ENCODE measurements around the gene C16orf74. TPM values are rescaled to one million over a fixed set of nuclear protein-coding genes. Genes with fewer than 3 reads are reported as not detected.

C16orf74 gene
- total RNA-seq, 1 donor from 2014 or later: 2.3 TPM

DNA sequence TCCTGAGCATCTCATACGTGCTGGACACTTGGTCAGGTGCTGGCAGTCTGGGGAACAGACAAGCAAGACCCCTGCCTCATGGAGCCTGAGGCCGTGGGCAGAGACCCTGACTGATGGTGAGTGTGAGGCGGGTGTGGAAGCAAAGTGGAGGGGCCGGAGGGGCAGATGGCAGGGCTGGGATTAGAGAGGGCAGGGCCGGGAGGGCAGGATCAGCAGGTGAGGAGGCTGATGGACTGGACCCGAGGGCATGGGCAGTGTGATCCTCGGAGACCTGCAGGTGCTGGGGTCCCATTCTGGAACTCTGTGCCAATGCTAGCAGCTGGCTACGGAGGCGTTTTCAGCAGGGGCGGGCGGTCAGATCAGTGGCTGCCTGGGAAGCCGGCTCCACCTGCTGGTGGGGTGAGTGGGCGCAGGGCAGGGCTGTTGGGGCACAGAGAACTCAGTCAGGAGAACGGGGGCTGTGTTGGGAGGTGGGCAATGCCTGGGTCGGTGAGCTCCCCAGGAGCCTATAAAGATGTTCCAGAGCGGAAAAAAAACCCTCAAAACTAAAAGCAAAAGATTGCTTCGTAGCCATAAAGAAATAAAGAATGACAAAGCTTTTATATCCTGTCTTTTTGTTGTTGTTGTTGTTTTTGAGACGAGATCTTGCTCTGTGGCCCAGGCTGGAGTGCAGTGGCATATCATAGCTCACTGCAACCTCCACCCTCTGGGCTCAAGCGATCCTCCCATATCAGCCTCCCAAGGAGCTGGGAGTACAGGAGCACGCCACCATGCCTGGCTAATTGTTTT, 8.9 kb upstream of the C16orf74 start:
- Histone ChIP-seq H3K27ac (replicated peaks) (no peak overlapping the region), H3K27me3 (ENCODE audit: low read depth) (peaks cover 48% of the 10 kb centered on the region), H3K4me1 (no peaks in the 10 kb centered on the region), H3K36me3 (no peaks in the 10 kb centered on the region), H3K9me3 (replicated peaks) (no peaks in the 10 kb centered on the region), H3K4me3 (no peak overlapping the region)
- TF ChIP-seq, protein P1, sequence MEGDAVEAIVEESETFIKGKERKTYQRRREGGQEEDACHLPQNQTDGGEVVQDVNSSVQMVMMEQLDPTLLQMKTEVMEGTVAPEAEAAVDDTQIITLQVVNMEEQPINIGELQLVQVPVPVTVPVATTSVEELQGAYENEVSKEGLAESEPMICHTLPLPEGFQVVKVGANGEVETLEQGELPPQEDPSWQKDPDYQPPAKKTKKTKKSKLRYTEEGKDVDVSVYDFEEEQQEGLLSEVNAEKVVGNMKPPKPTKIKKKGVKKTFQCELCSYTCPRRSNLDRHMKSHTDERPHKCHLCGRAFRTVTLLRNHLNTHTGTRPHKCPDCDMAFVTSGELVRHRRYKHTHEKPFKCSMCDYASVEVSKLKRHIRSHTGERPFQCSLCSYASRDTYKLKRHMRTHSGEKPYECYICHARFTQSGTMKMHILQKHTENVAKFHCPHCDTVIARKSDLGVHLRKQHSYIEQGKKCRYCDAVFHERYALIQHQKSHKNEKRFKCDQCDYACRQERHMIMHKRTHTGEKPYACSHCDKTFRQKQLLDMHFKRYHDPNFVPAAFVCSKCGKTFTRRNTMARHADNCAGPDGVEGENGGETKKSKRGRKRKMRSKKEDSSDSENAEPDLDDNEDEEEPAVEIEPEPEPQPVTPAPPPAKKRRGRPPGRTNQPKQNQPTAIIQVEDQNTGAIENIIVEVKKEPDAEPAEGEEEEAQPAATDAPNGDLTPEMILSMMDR (IDR thresholded peaks at IDR 0.05; ENCODE audit: borderline replicate concordance): peak; percentile 44
- intact Hi-C loops (cut with micrococcal nuclease): no loop called here
- DNase-seq: no peak

DNA sequence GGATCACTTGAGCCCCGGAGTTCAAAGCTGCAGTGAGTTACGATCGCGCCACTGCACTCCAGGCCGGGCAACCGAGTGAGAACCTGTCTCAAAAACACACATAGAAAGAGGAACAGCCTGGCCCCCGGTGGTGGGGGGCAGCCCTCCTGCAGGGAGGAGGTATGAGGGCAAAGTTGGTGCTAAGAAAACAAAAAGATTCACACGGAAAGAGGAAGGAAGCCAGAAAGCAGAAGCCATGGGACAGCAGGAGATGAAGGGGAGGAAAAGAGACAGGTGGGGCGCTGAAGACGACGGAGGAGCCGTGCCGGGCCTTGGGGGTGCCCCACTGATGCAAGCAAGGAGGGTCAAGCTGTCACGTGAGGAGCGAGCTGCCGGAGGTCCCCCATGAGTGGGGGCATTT, 8.2 kb upstream of the C16orf74 start:
- no peak overlapping the region for H3K27ac ChIP-seq (replicated peaks)
- DNase-seq: no peak
- peaks cover 4% of the 10 kb centered on the region for H3K4me1 ChIP-seq
- peaks cover 44% of the 10 kb centered on the region for H3K27me3 ChIP-seq (ENCODE audit: low read depth)
- H3K36me3 ChIP-seq: no peaks in the 10 kb centered on the region
- H3K9me3 ChIP-seq (replicated peaks): no peaks in the 10 kb centered on the region
- no peak overlapping the region for H3K4me3 ChIP-seq
- TF ChIP-seq, protein P1 (IDR thresholded peaks at IDR 0.05; ENCODE audit: borderline replicate concordance): no peak
- intact Hi-C loops (cut with micrococcal nuclease): no loop called here

DNA sequence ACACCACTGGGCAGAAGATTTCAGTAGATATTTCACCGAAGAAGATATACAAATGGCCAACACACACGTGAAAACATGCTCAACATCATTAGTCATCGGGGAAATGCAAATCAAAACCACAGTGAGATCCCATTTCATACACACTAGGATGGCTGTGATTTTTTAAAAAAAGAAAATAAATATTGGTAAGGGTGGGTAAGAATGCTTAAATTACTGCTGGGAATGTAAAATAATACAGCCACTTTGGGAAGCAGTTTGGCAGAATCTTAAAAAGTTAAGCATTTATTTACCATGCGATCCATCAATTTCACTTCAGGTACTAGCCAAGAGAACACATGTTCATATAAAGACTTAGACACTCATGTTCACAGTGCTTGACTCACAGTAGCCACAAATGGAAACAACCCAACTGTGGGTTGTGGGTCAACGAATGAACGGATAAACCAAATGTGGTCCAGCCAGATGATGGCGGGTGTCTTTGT, 6.5 kb upstream of the C16orf74 start:
- intact Hi-C loops (cut with micrococcal nuclease): no loop called here
- no peak for DNase-seq
- TF ChIP-seq, protein P1 (IDR thresholded peaks at IDR 0.05; ENCODE audit: borderline replicate concordance): no peak

DNA sequence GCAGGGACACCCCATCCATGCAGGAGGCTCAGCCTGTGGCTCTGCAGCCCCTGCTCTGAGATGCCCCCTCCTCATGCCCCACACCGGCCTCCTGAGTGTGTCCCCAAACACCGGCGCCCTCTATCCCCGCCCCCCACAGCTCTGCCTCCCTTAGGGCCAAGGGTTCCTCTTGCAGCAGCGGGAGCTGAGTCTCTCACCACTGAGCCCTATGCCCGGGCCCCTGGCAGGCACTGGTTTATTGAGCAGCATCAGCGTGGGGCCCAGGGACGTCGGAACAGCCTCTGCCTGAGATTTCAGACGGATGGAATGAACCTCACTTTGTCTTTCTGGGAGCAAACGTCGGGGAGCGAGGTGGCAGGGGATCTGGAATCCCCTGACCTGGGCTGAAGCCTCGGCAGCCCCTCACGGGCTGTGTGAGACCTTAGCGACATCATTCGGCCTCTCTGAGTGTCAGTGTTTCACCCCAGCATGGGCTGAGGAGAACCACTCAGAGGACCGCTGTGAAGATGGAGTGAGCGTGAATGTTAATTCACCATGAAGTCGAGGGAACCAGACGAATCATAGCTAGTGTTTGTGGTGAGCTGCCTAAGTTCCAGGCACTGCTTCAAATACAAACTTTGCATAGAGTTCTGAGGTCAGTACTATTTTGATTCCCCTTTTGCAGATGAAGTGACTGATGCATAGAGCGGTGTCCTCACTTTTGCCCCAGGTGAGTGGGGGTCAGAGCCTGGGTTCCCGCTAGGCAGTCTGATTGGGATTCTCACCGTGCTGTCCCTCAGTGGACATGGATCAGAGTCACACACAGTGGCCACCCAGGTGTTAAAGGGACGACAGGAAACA, 5.3 kb upstream of the C16orf74 start:
- no peaks in the 10 kb centered on the region for H3K36me3 ChIP-seq
- TF ChIP-seq, protein P1 (IDR thresholded peaks at IDR 0.05; ENCODE audit: borderline replicate concordance): no peak
- H3K27ac ChIP-seq (replicated peaks): no peak overlapping the region
- H3K9me3 ChIP-seq (replicated peaks): no peaks in the 10 kb centered on the region
- intact Hi-C loops (cut with micrococcal nuclease): no loop called here
- H3K4me1 ChIP-seq: peaks cover 23% of the 10 kb centered on the region
- no peak overlapping the region for H3K4me3 ChIP-seq
- H3K27me3 ChIP-seq (ENCODE audit: low read depth): peaks cover 26% of the 10 kb centered on the region
- no peak for DNase-seq

More for the DNA sequence above, 6.5 kb upstream of the C16orf74 start:
- Histone ChIP-seq H3K27me3 (ENCODE audit: low read depth) (peaks cover 35% of the 10 kb centered on the region), H3K4me1 (peaks cover 11% of the 10 kb centered on the region), H3K27ac (replicated peaks) (no peak overlapping the region), H3K4me3 (no peak overlapping the region), H3K36me3 (no peaks in the 10 kb centered on the region), H3K9me3 (replicated peaks) (no peaks in the 10 kb centered on the region)

DNA sequence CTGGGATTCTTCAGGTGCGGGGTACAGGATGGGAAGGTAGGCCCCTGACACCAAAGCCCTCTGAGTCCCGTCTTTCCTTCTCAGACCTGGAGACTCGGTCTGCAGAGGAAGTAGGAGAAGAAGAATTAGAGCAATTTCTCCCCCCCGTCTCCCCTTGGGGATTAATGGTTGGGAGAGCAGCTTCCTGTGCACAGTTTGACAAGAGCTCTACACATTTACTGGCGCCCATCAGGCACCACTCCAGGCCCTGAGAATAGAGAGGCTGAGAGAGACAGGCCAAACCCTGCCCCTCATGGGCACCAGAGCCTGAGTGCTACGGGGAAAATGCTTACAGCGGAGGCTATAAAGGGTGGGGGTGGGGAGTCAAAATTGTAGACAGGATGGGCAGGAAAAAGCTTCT, 3.5 kb upstream of the C16orf74 start:
- DNase-seq: no peak
- intact Hi-C loops (cut with micrococcal nuclease): no loop called here
- H3K36me3 ChIP-seq: no peaks in the 10 kb centered on the region
- H3K4me1 ChIP-seq: peaks cover 37% of the 10 kb centered on the region
- H3K27ac ChIP-seq (replicated peaks): no peak overlapping the region
- H3K4me3 ChIP-seq: no peak overlapping the region
- peaks cover 8% of the 10 kb centered on the region for H3K27me3 ChIP-seq (ENCODE audit: low read depth)
- TF ChIP-seq, protein P1 (IDR thresholded peaks at IDR 0.05; ENCODE audit: borderline replicate concordance): no peak
- H3K9me3 ChIP-seq (replicated peaks): no peaks in the 10 kb centered on the region
